ENCODE results near the gene TXNRD1.
A peak's percentile ranks its signal among the peaks of the same experiment; 100 is the strongest.
"Not testable (repeated sequence)": the region's sequence is repeated elsewhere in the genome, so short reads cannot be mapped to it uniquely, and the experiment has no call there.

The TXNRD1 gene

GRCh38 chr12:104374071-104374470 is 158.5 kb downstream of the TXNRD1 start:
- no peak for DNase-seq

- DNase-seq, result no peak
These were observed 159.2 kb downstream of the TXNRD1 start for GRCh38 chr12:104374806-104375205.

- DNase-seq, result no peak
These were observed 160.2 kb downstream of the TXNRD1 start for GRCh38 chr12:104375775-104376174.

GRCh38 chr12:104376650-104377513 is 161.3 kb downstream of the TXNRD1 start:
- DNase-seq, result no peak

- DNase-seq, result no peak
These were observed 161.9 kb downstream of the TXNRD1 start for GRCh38 chr12:104377514-104377812.

- no peak for DNase-seq
These were observed 162.8 kb downstream of the TXNRD1 start for GRCh38 chr12:104378427-104378826.

- no peak for DNase-seq
These were observed 165.8 kb downstream of the TXNRD1 start for GRCh38 chr12:104381341-104381730.

GRCh38 chr12:104381731-104382480 is 166.3 kb downstream of the TXNRD1 start:
- peak in 13 of 14 donors; percentile 9 to 66 (median 45) for DNase-seq

GRCh38 chr12:104384141-104384880 is 168.7 kb downstream of the TXNRD1 start:
- DNase-seq, result no peak

- no peak for DNase-seq
These were observed 169.9 kb downstream of the TXNRD1 start for GRCh38 chr12:104385510-104385909.

GRCh38 chr12:104386461-104386860 is 170.9 kb downstream of the TXNRD1 start:
- no peak for DNase-seq

- no peak for DNase-seq
These were observed 171.6 kb downstream of the TXNRD1 start for GRCh38 chr12:104387190-104387589.

- not testable (repeated sequence) for DNase-seq
These were observed 178.5 kb downstream of the TXNRD1 start for GRCh38 chr12:104394086-104394485.
